Measurements from ENCODE around the gene CFAP47.
"Not testable (repeated sequence)": the region's sequence is repeated elsewhere in the genome, so short reads cannot be mapped to it uniquely, and the experiment has no call there.

CFAP47 gene

GRCh38 chrX:35919536-35920309, at the start of gene CFAP47:
TSS of gene CFAP47 (plus strand) at chrX:35919734. CDS start at chrX:35919800, 66 bp downstream.
- no peak for DNase-seq

- DNase-seq = no peak
Measured at GRCh38 chrX:35880601-35881000, 38.9 kb upstream of the CFAP47 start.

- DNase-seq = no peak
Measured at GRCh38 chrX:35886135-35886534, 33.4 kb upstream of the CFAP47 start.

GRCh38 chrX:35890699-35891098, 28.8 kb upstream of the CFAP47 start:
- peak; percentile 0 for DNase-seq

GRCh38 chrX:35986816-35987215, 67.3 kb downstream of the CFAP47 start:
- not testable (repeated sequence) for DNase-seq

GRCh38 chrX:36007207-36007606, 87.7 kb downstream of the CFAP47 start:
- no peak for DNase-seq

GRCh38 chrX:36019125-36019524, 99.6 kb downstream of the CFAP47 start:
- no peak for DNase-seq

GRCh38 chrX:36035550-36035949, 116.0 kb downstream of the CFAP47 start:
- no peak for DNase-seq

- DNase-seq = no peak
Measured at GRCh38 chrX:36062778-36063177, 143.2 kb downstream of the CFAP47 start.

GRCh38 chrX:36071061-36071460, 151.5 kb downstream of the CFAP47 start:
- DNase-seq = no peak

GRCh38 chrX:36075009-36075408, 155.5 kb downstream of the CFAP47 start:
- not testable (repeated sequence) for DNase-seq

GRCh38 chrX:36083256-36083655, 163.7 kb downstream of the CFAP47 start:
- no peak for DNase-seq

- DNase-seq = no peak
Measured at GRCh38 chrX:36087366-36087765, 167.8 kb downstream of the CFAP47 start.

- not testable (repeated sequence) for DNase-seq
Measured at GRCh38 chrX:36088939-36089338, 169.4 kb downstream of the CFAP47 start.

GRCh38 chrX:36102425-36102824, 182.9 kb downstream of the CFAP47 start:
- no peak for DNase-seq

- no peak for DNase-seq
Measured at GRCh38 chrX:36116222-36116621, 196.7 kb downstream of the CFAP47 start.

- DNase-seq = no peak
Measured at GRCh38 chrX:36159254-36159653, 239.7 kb downstream of the CFAP47 start.

- no peak for DNase-seq
Measured at GRCh38 chrX:36160081-36160480, 240.5 kb downstream of the CFAP47 start.

GRCh38 chrX:36198575-36198974, 279.0 kb downstream of the CFAP47 start:
- no peak for DNase-seq

- no peak for DNase-seq
Measured at GRCh38 chrX:36199928-36200327, 280.4 kb downstream of the CFAP47 start.

- no peak for DNase-seq
Measured at GRCh38 chrX:36214924-36215323, 295.4 kb downstream of the CFAP47 start.

GRCh38 chrX:36218801-36219200, 299.3 kb downstream of the CFAP47 start:
- no peak for DNase-seq

- not testable (repeated sequence) for DNase-seq
Measured at GRCh38 chrX:36234840-36235528, 315.4 kb downstream of the CFAP47 start.

GRCh38 chrX:36241397-36241796, 321.9 kb downstream of the CFAP47 start:
- DNase-seq = no peak

Measured in CD4-positive, alpha-beta T cell treated with Interleukin-12 subunit alpha and Interleukin-12 subunit beta, for 1 hour (primary cell).